Body of pancreas (tissue), 4 donors: ENCODE data around the gene TBC1D7. TPM values are rescaled to one million over a fixed set of nuclear protein-coding genes. Genes with fewer than 3 reads are reported as not detected.

Experiments
- ATAC-seq: fragments of 150-250 bp; one replicate; pipeline ENCODE4 v1.9.1; 2016
- DNase-seq, 4 donors: peaks; one replicate each; pipeline ENCODE4 v3.0.0-alpha.2; 2019
- H3K27ac ChIP-seq, 4 donors: fragments of 200-600 bp; sonication (generic); 1 replicate in 3 of 4; 2 replicates in 1 of 4; pipeline versions ENCODE4 v1.5.1 to v1.6.1; 2016 to 2019; ENCODE audit warnings: mild to moderate bottlenecking in 1 of 4, mixed read lengths in 1 of 4, moderate library complexity in 1 of 4
- H3K27me3 ChIP-seq, 2 donors: fragments of 200-600 bp; sonication (generic); one replicate each; pipeline ENCODE4 v1.6.0; 2016; ENCODE audit warnings: mild to moderate bottlenecking in 1 of 2
- H3K36me3 ChIP-seq, 2 donors: fragments of 200-600 bp; sonication (generic); replicated peaks in 1 of 2; 2 replicates each; pipeline ENCODE4 v1.5.1; 2016; ENCODE audit warnings: low read depth in 2 of 2; ENCODE audit not compliant: insufficient read depth in 1 of 2
- H3K4me1 ChIP-seq: fragments of 200-600 bp; sonication (generic); one replicate; pipeline ENCODE4 v1.6.0; 2016
- H3K4me3 ChIP-seq, 2 donors: fragments of 200-600 bp; sonication (generic); 1 replicate in 1 of 2; 2 replicates in 1 of 2; pipeline ENCODE4 v1.5.1; 2016 to 2019
- H3K9me3 ChIP-seq, 3 donors: fragments of 200-600 bp; sonication (generic); 1 replicate in 2 of 3; 2 replicates in 1 of 3; pipeline ENCODE4 v1.5.1; 2016
- POLR2A ChIP-seq, 3 donors: fragments of 450-650 bp; IDR thresholded peaks; one replicate each; pipeline ENCODE4 v1.6.1; 2016; ENCODE audit warnings: antibody characterized with exemption in 3 of 3, mild to moderate bottlenecking in 2 of 3
- WGBS, 2 donors: methylation state at CpG; one replicate each; pipeline ENCODE4 v1.1.5; 2017; 5-methylcytosine and 5-hydroxymethylcytosine counted together
- intact Hi-C: fragments of 100-400 bp; cut with DNase I; formaldehyde crosslinking; loops from one replicate; pipeline ENCODE4 v1.15.1; 2023
- total RNA-seq, 2 donors: library from RNA; depleted of rRNA; stranded (reverse); fragments of >200 nt; gene quantifications; one replicate each; pipeline ENCODE4 v1.1.0, GENCODE V29; 2016
- TF ChIP-seq, protein P1 (sequence below), 7 experiments: fragments of 450-650 bp in 4 of 7; fragments of 200-600 bp in 3 of 7; sonication (generic) in 3 of 7; IDR thresholded peaks; one replicate each; pipeline ENCODE4 v1.5.1; 2016 to 2019; ENCODE audit warnings: antibody characterized with exemption in 7 of 7

The TBC1D7 gene
- total RNA-seq, 2 donors from 2014 or later, result 12.5 to 15.2 TPM

DNA sequence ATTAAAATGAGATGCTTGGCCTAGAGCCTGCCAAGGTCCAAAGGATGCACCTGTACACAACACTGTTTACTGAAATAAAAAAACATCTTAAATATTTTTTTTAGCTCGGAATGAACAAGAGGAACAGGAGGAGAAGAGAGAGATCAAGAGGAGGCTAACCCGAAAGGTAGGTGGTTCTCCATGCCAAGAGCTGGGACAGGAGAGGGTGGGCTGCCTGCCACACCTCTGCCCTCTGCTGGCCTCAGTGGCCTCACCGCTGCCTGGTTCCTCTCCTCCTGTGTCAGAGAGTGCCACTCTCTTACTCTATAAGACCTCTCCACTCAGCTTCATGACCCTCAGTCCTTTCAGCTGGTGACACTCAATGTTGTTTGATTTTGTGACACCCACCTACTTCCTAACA lies 50.2 kb downstream of the TBC1D7 start:
- 76 to 90% methylated on average over 3 of the region's 3 CpGs for WGBS, 2 donors

DNA sequence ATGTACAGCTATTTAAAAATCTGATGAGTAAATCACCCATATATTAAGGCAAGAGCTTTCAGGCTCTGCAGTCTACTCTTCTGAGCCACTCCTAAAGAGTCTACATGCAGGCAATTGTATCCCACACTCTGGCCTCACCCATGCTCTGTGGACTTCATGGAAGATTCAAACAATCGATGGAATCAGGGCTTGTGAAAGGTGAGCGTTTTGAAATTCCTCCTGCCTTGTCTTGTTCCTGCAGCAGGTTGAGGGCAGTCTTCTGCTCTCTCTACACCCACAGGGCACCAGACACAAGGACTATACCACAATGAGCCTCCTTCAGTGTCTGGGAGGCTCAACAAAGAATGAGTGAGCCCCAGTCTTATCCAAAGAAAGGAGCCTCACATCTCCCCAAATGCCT lies 51.1 kb downstream of the TBC1D7 start:
- Histone ChIP-seq H3K27me3 (no peaks in the 10 kb centered on the region), H3K4me1 (no peaks in the 10 kb centered on the region), H3K36me3 (no peaks in the 10 kb centered on the region), H3K27ac (no peak overlapping the region), H3K4me3 (no peak overlapping the region), H3K9me3 (no peaks in the 10 kb centered on the region)
- TF ChIP-seq POLR2A (IDR thresholded peaks at IDR 0.05), result no peak
- TF ChIP-seq, protein P1, sequence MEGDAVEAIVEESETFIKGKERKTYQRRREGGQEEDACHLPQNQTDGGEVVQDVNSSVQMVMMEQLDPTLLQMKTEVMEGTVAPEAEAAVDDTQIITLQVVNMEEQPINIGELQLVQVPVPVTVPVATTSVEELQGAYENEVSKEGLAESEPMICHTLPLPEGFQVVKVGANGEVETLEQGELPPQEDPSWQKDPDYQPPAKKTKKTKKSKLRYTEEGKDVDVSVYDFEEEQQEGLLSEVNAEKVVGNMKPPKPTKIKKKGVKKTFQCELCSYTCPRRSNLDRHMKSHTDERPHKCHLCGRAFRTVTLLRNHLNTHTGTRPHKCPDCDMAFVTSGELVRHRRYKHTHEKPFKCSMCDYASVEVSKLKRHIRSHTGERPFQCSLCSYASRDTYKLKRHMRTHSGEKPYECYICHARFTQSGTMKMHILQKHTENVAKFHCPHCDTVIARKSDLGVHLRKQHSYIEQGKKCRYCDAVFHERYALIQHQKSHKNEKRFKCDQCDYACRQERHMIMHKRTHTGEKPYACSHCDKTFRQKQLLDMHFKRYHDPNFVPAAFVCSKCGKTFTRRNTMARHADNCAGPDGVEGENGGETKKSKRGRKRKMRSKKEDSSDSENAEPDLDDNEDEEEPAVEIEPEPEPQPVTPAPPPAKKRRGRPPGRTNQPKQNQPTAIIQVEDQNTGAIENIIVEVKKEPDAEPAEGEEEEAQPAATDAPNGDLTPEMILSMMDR (IDR thresholded peaks at IDR 0.05), result no peak
- intact Hi-C loops, result no loop called here
- ATAC-seq, result no peak
- DNase-seq, result no peak
- WGBS, 2 donors, result 90 to 94% methylated on average over 2 of the region's 2 CpGs

More for the DNA sequence above, 50.2 kb downstream of the TBC1D7 start:
- no peaks in the 10 kb centered on the region for H3K36me3 ChIP-seq
- intact Hi-C loops, result no loop called here
- DNase-seq, result no peak
- no peak overlapping the region for H3K27ac ChIP-seq
- H3K4me3 ChIP-seq, result no peak overlapping the region
- no peak for TF ChIP-seq POLR2A (IDR thresholded peaks at IDR 0.05)
- TF ChIP-seq, protein P1 (IDR thresholded peaks at IDR 0.05), result no peak
- no peaks in the 10 kb centered on the region for H3K27me3 ChIP-seq
- no peaks in the 10 kb centered on the region for H3K9me3 ChIP-seq
- no peak for ATAC-seq
- H3K4me1 ChIP-seq, result no peaks in the 10 kb centered on the region

DNA sequence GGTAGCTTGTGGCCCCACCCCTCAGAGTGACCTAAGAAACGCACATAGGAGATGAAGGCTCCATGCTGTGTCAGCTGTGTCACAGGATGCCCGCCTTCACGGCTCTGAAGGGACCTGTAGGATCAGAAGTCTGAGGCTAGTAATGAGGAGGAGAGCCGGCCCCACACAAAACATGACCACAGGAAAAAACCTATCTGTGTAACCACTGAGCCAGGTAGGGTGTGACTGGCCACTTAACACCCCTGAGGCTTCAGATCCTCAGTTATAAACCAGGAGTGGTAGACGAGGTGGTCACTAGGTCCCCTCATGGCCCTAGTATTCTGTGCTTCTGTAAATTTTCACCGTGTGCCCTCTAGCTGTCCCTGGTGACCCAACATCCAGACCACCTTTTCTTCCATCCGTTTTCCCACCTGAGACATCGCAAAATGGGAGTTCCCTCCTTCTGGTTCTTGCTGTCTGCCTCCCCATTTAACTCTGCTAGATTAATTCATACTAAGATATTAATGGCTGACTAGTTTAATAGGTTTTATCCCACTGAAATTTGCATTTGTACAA lies 52.8 kb downstream of the TBC1D7 start:
- Histone ChIP-seq H3K9me3 (no peaks in the 10 kb centered on the region), H3K4me3 (no peak overlapping the region), H3K27ac (no peak overlapping the region), H3K4me1 (no peaks in the 10 kb centered on the region), H3K27me3 (no peaks in the 10 kb centered on the region), H3K36me3 (no peaks in the 10 kb centered on the region)
- DNase-seq (no peak), ATAC-seq (no peak)
- TF ChIP-seq POLR2A (IDR thresholded peaks at IDR 0.05), result no peak
- TF ChIP-seq, protein P1 (IDR thresholded peaks at IDR 0.05), result no peak
- intact Hi-C loops, result no loop called here
- WGBS, 2 donors, result 84 to 85% methylated on average over 8 of the region's 8 CpGs

DNA sequence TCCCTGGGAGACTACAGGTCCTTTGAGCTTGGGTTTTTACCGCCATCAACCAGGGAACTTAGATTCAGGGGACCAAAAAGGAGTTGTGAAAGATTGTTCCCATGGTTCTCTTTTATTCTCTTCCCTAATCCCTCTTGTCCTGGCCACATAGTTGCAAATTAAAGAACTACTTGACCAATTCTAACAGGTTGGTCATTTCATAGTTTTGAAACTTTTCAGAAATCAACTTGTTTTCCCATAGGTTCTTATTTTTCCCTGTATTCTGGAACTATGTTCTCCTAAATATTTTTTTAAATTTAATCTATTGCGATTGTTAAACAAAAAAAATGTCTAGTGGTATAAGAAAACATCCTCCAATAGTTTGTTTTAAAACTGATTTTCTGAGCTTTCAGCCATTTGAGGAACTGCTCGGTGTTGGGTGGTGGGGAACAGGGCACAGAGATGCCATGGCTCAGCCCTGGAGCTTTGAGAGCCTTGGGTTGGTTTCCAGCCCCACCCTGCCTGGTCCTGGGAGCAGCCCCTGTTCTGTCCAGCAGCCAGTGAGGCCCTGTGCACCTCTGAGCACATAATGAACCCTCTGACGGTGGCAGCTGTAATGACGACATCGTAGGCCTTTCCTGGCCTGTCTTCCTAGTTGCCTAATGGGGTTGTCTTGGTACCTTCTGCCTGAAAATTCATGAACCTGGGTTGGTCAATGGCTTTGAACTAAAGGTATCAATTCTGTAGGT lies 53.5 kb downstream of the TBC1D7 start:
- 78 to 81% methylated on average over 6 of the region's 6 CpGs for WGBS, 2 donors

More for the DNA sequence above, 53.5 kb downstream of the TBC1D7 start:
- no peaks in the 10 kb centered on the region for H3K9me3 ChIP-seq
- no peak overlapping the region for H3K4me3 ChIP-seq
- H3K4me1 ChIP-seq, result no peaks in the 10 kb centered on the region
- no peak overlapping the region for H3K27ac ChIP-seq
- intact Hi-C loops, result no loop called here
- DNase-seq (no peak), ATAC-seq (no peak)
- no peaks in the 10 kb centered on the region for H3K27me3 ChIP-seq
- H3K36me3 ChIP-seq, result no peaks in the 10 kb centered on the region
- TF ChIP-seq POLR2A (IDR thresholded peaks at IDR 0.05), result no peak
- TF ChIP-seq, protein P1 (IDR thresholded peaks at IDR 0.05), result no peak
